HepG2 (cell line): ENCODE results near the gene ADCY5. TPM values are rescaled to one million over a fixed set of nuclear protein-coding genes. Genes with fewer than 3 reads are reported as not detected.

Experiments
- ATAC-seq: fragments of 200-7000 bp; cut with Tn5 transposase; 3 replicates; pipeline ENCODE4 v1.9.1; 2020; ENCODE audit warnings: mild to moderate bottlenecking, moderate library complexity
- BruUV-seq: library from RNA; stranded (reverse); fragments of 400-500 nt; replicated peaks from 2 replicates; lab custom pipeline; 2021; lab: Mats Ljungman, UMichigan
- CTCF ChIA-PET: fragments of 300-600 bp; formaldehyde crosslinking; extraction: SDS; loops from one replicate; lab custom pipeline; 2021; ENCODE audit warnings: low total read pairs, inconsistent platforms, low intra/inter-chr PET ratio; lab: Yijun Ruan, JAX
- POLR2A ChIA-PET: fragments of 350-600 bp; sonication (Branson Sonifier 250); formaldehyde crosslinking; loops from one replicate; lab custom pipeline; 2020; ENCODE audit warnings: antibody characterized with exemption, inconsistent platforms; lab: Yijun Ruan, JAX
- DNase-seq: peaks from one replicate; pipeline ENCODE4 v3.0.0-alpha.2; 2015; ENCODE audit warnings: low spot score
- FAIRE-seq: peaks from 3 replicates; lab custom pipeline; 2011; peaks lifted over from hg19 to GRCh38; lab: Jason Lieb, UNC
- H2AFZ ChIP-seq: one replicate; pipeline ENCODE4 v1.6.1; 2011; ENCODE audit warnings: low read length, inconsistent platforms
- H3K27ac ChIP-seq: fragments of 300-600 bp; 3 replicates; pipeline ENCODE4 v1.8.0; 2011; ENCODE audit warnings: mixed run types, mild to moderate bottlenecking, mixed read lengths, low read length, inconsistent platforms; ENCODE audit not compliant: insufficient read depth; ENCODE audit errors: extremely low read length
- H3K27me3 ChIP-seq, 2 experiments: fragments of 200-600 bp in 1 of 2; 2 replicates in 1 of 2; 3 replicates in 1 of 2; pipeline versions ENCODE4 v1.6.0 to v1.8.0; 2011; ENCODE audit warnings: low read length in 2 of 2, mild to moderate bottlenecking in 2 of 2, moderate library complexity in 2 of 2, inconsistent platforms in 1 of 2; ENCODE audit not compliant: insufficient read depth in 2 of 2, control insufficient read depth in 1 of 2
- H3K36me3 ChIP-seq, 2 experiments: fragments of 200-600 bp in 1 of 2; replicated peaks in 1 of 2; 2 replicates in 1 of 2; 3 replicates in 1 of 2; pipeline versions ENCODE4 v1.5.1 to v1.8.0; 2011; ENCODE audit warnings: low read length in 2 of 2, inconsistent platforms in 1 of 2; ENCODE audit not compliant: insufficient read depth in 2 of 2, control insufficient read depth in 1 of 2
- H3K4me1 ChIP-seq: 2 replicates; pipeline ENCODE4 v1.5.1; 2012; ENCODE audit warnings: low read length, inconsistent platforms; ENCODE audit not compliant: insufficient read depth
- H3K4me2 ChIP-seq: 2 replicates; pipeline ENCODE4 v1.6.0; 2011; ENCODE audit warnings: low read depth, low read length, inconsistent platforms
- H3K4me3 ChIP-seq, 3 experiments: fragments of 200-600 bp in 1 of 3; sonication (generic), shearing (Covaris generic) in 1 of 3; replicated peaks in 1 of 3; 2 replicates each; pipeline ENCODE4 v1.5.1; 2011 to 2016; ENCODE audit warnings: low read length in 3 of 3, inconsistent platforms in 2 of 3, low read depth in 2 of 3, mild to moderate bottlenecking in 2 of 3, control low read depth in 1 of 3, mixed read lengths in 1 of 3; ENCODE audit not compliant: insufficient read depth in 1 of 3
- H3K79me2 ChIP-seq: one replicate; pipeline ENCODE4 v1.6.1; 2011; ENCODE audit warnings: low read length, inconsistent platforms; ENCODE audit not compliant: insufficient read depth
- H3K9ac ChIP-seq: 2 replicates; pipeline ENCODE4 v1.6.0; 2011; ENCODE audit warnings: mild to moderate bottlenecking, low read depth, low read length, inconsistent platforms; ENCODE audit not compliant: insufficient read depth
- H3K9me3 ChIP-seq: 2 replicates; pipeline ENCODE4 v1.5.1; 2012; ENCODE audit warnings: mild to moderate bottlenecking, low read length
- H4K20me1 ChIP-seq: 2 replicates; pipeline ENCODE4 v1.6.0; 2011; ENCODE audit warnings: inconsistent platforms, mild to moderate bottlenecking, low read length, moderate library complexity; ENCODE audit not compliant: insufficient read depth
- CBFB ChIP-seq: sonication (generic); formaldehyde crosslinking; IDR thresholded peaks from 2 replicates; pipeline ENCODE4 v1.4.0; 2020; ENCODE audit warnings: missing genetic modification reagents
- ETS1 ChIP-seq: sonication (generic); formaldehyde crosslinking; IDR thresholded peaks from 2 replicates; pipeline ENCODE4 v1.4.0; 2020; ENCODE audit warnings: missing genetic modification reagents
- NPAS2 ChIP-seq: sonication (generic); formaldehyde crosslinking; IDR thresholded peaks from 2 replicates; pipeline ENCODE4 v1.8.0; 2022; ENCODE audit warnings: mild to moderate bottlenecking, missing genetic modification reagents, borderline replicate concordance
- TBP ChIP-seq: sonication (generic); formaldehyde crosslinking; IDR thresholded peaks from 2 replicates; pipeline ENCODE4 v1.5.0; 2020; ENCODE audit warnings: missing genetic modification reagents
- ZBTB10 ChIP-seq: sonication (generic); formaldehyde crosslinking; IDR thresholded peaks from 2 replicates; pipeline ENCODE4 v1.4.0; 2020; ENCODE audit warnings: missing genetic modification reagents, borderline replicate concordance
- ZBTB37 ChIP-seq: sonication (generic); formaldehyde crosslinking; IDR thresholded peaks from 2 replicates; pipeline ENCODE4 v1.4.0; 2020; ENCODE audit warnings: mild to moderate bottlenecking, missing genetic modification reagents
- ZNF234 ChIP-seq: sonication (generic); formaldehyde crosslinking; conservative IDR thresholded peaks from 2 replicates; pipeline ENCODE4 v1.5.1; 2020; ENCODE audit warnings: mild to moderate bottlenecking, missing genetic modification reagents
- WGBS: methylation state at CpG from one replicate; pipeline ENCODE4 v1.1.6; 2017; ENCODE audit warnings: low lambda C conversion rate; 5-methylcytosine and 5-hydroxymethylcytosine counted together
- in situ Hi-C: cut with HindIII; loops from 2 replicates; pipeline ENCODE4 v1.10.0; 2017; ENCODE audit warnings: low pct_unique_long_range_greater_than_20kb; ENCODE audit not compliant: extremely low pct_ligation_motif_present
- intact Hi-C: fragments of 100-400 bp; cut with micrococcal nuclease; formaldehyde crosslinking; loops from one replicate; pipeline ENCODE4 v1.10.0; 2022; ENCODE audit not compliant: unreplicated experiment
- polyA plus RNA-seq, 8 experiments: library from polyadenylated mRNA; depleted of rRNA in 3 of 8; stranded (reverse) in 7 of 8; unstranded in 1 of 8; fragments of >200 nt; fragmentation: Illumina TruSeq in 4 of 8; extraction: Trizol in 4 of 8; gene quantifications; 2 replicates each; pipeline versions ENCODE4 v1.2.1 to v1.2.3, GENCODE V29; 2011 to 2016; ENCODE audit warnings: low read depth in 4 of 8, missing spikeins in 1 of 8, mixed read lengths in 1 of 8; ENCODE audit not compliant: insufficient read depth in 1 of 8
- total RNA-seq, 5 experiments: library from RNA; depleted of rRNA; stranded (reverse); fragments of >200 nt; fragmentation: Illumina TruSeq; extraction: Trizol; gene quantifications; 2 replicates each; pipeline ENCODE4 v1.2.3, GENCODE V29; 2016; ENCODE audit warnings: low read depth in 1 of 5
- TF ChIP-seq, protein P1 (sequence below): sonication (generic); formaldehyde crosslinking; IDR thresholded peaks from 2 replicates; pipeline ENCODE4 v1.9.0; 2022; ENCODE audit warnings: missing genetic modification reagents, mild to moderate bottlenecking, borderline replicate concordance
- TF ChIP-seq, protein P2 (sequence below): sonication (generic); formaldehyde crosslinking; IDR thresholded peaks from 2 replicates; pipeline ENCODE4 v1.4.0; 2020; ENCODE audit warnings: mild to moderate bottlenecking, missing genetic modification reagents

The ADCY5 gene
- total and polyA plus RNA-seq, 2 of the 13 experiments (the other 11 are each of a cell fraction or from before 2014, with no cell fraction given), result not detected

- TF ChIP-seq NPAS2, result no peak
- TF ChIP-seq, protein P1, sequence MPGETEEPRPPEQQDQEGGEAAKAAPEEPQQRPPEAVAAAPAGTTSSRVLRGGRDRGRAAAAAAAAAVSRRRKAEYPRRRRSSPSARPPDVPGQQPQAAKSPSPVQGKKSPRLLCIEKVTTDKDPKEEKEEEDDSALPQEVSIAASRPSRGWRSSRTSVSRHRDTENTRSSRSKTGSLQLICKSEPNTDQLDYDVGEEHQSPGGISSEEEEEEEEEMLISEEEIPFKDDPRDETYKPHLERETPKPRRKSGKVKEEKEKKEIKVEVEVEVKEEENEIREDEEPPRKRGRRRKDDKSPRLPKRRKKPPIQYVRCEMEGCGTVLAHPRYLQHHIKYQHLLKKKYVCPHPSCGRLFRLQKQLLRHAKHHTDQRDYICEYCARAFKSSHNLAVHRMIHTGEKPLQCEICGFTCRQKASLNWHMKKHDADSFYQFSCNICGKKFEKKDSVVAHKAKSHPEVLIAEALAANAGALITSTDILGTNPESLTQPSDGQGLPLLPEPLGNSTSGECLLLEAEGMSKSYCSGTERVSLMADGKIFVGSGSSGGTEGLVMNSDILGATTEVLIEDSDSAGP (CRISPR knock-in tag), result no peak
- TF ChIP-seq ZBTB37 (CRISPR knock-in tag), result no peak
- no peak for TF ChIP-seq ZNF234 (CRISPR knock-in tag)
- TF ChIP-seq, all 625 proteins: peak for 0
These were observed 54.4 kb downstream of the ADCY5 start (continued) for GRCh38 chr3:123394391-123395020.

DNA sequence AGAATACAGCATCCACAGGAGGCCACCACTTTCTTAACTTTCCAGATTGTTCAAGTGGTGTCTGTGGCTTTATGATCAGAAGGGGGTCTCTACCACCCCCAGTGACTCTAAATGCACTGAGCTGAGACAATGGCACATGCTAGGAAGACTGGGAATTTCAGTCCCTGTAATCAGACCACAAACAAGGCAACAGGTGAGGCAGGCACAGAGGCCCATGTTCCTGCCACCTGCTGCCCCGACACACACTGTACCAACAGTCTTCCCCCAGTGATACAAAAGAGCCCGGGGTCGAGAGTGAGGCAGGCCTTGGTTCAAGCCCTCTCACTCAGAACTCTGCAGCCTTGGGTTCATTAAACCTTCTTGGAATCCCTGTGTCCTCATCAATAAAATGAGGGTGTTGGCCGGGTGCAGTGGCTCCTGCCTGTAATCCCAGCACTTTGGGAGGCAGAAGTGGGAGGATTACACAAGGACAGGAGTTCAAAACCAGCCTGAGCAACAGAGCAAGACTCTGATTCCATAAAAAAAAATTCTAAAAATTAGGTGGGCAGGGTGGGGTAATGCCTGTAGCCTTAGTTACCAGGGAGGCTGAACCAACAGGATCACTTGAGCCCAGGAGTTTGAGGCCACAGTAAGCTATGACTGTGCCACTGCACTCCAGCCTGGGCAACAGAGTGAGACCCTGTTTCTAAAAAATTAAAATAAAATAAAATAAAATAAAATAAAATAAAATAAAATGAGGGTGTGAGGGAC, 55.8 kb downstream of the ADCY5 start:
- Histone ChIP-seq H3K79me2 (no peaks in the 10 kb centered on the region), H3K36me3 (no peaks in the 10 kb centered on the region), H3K9ac (no peak overlapping the region), H3K27me3 (peaks cover 2 to 37% of the 10 kb centered on the region in 2 experiments; a peak in 3 of 5 replicates), H3K27ac (no peak overlapping the region), H4K20me1 (no peaks in the 10 kb centered on the region), H2AFZ (no peak overlapping the region), H3K4me3 (no peak overlapping the region), H3K4me2 (no peak overlapping the region), H3K4me1 (no peaks in the 10 kb centered on the region), H3K9me3 (no peaks in the 10 kb centered on the region)
- FAIRE-seq, result no peak
- ChIA-PET CTCF (no interaction called here), POLR2A (no interaction called here)
- ATAC-seq, result no peak
- 7% methylated on average over 4 of the region's 4 CpGs for WGBS
- intact Hi-C loops (no loop called here), in situ Hi-C loops (no loop called here)
- no peak for DNase-seq
- BruUV-seq, result no TSS peak
- TF ChIP-seq TBP (CRISPR knock-in tag) (no peak), CBFB (no peak), ZBTB10 (no peak), ETS1 (CRISPR knock-in tag) (no peak)
- TF ChIP-seq, protein P2, sequence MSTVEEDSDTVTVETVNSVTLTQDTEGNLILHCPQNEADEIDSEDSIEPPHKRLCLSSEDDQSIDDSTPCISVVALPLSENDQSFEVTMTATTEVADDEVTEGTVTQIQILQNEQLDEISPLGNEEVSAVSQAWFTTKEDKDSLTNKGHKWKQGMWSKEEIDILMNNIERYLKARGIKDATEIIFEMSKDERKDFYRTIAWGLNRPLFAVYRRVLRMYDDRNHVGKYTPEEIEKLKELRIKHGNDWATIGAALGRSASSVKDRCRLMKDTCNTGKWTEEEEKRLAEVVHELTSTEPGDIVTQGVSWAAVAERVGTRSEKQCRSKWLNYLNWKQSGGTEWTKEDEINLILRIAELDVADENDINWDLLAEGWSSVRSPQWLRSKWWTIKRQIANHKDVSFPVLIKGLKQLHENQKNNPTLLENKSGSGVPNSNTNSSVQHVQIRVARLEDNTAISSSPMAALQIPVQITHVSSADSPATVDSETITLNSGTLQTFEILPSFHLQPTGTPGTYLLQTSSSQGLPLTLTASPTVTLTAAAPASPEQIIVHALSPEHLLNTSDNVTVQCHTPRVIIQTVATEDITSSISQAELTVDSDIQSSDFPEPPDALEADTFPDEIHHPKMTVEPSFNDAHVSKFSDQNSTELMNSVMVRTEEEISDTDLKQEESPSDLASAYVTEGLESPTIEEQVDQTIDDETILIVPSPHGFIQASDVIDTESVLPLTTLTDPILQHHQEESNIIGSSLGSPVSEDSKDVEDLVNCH (CRISPR knock-in tag), result no peak
